Rectal smooth muscle tissue (tissue), 1 donor: Measurements from ENCODE around the gene ATP1A4.

Experiments used
- H3K27ac ChIP-seq: one replicate; pipeline ENCODE4 v1.7.0; 2013; ENCODE audit warnings: low read depth, low read length, inconsistent platforms
- H3K27me3 ChIP-seq: one replicate; pipeline ENCODE4 v1.7.0; 2013; ENCODE audit warnings: low read length; ENCODE audit not compliant: control insufficient read depth, insufficient read depth
- H3K36me3 ChIP-seq: one replicate; pipeline ENCODE4 v1.7.0; 2013; ENCODE audit warnings: low read length; ENCODE audit not compliant: control insufficient read depth, insufficient read depth
- H3K4me1 ChIP-seq: one replicate; pipeline ENCODE4 v1.7.0; 2013; ENCODE audit warnings: low read length; ENCODE audit not compliant: control insufficient read depth, insufficient read depth
- H3K4me3 ChIP-seq: one replicate; pipeline ENCODE4 v1.7.0; 2013; ENCODE audit warnings: low read length
- H3K9ac ChIP-seq: one replicate; pipeline ENCODE4 v1.7.0; 2013; ENCODE audit warnings: low read length

Gene ATP1A4

GRCh38 chr1:160127381-160127780 is 24.0 kb upstream of the ATP1A4 start:
- Histone ChIP-seq H3K36me3 (peaks cover 19% of the 10 kb centered on the region), H3K4me1 (peaks cover 9% of the 10 kb centered on the region), H3K27me3 (no peaks in the 10 kb centered on the region), H3K27ac (no peak overlapping the region), H3K9ac (no peak overlapping the region), H3K4me3 (no peak overlapping the region)

GRCh38 chr1:160127865-160128523 is 23.4 kb upstream of the ATP1A4 start:
- H3K27me3 ChIP-seq, result no peaks in the 10 kb centered on the region
- H3K27ac ChIP-seq, result no peak overlapping the region
- peaks cover 9% of the 10 kb centered on the region for H3K4me1 ChIP-seq
- H3K36me3 ChIP-seq, result peaks cover 19% of the 10 kb centered on the region
- no peak overlapping the region for H3K9ac ChIP-seq
- no peak overlapping the region for H3K4me3 ChIP-seq

- no peaks in the 10 kb centered on the region for H3K27me3 ChIP-seq
- H3K27ac ChIP-seq, result no peak overlapping the region
- H3K9ac ChIP-seq, result no peak overlapping the region
- H3K36me3 ChIP-seq, result peaks cover 19% of the 10 kb centered on the region
- H3K4me3 ChIP-seq, result no peak overlapping the region
- peaks cover 9% of the 10 kb centered on the region for H3K4me1 ChIP-seq
Observed at GRCh38 chr1:160128636-160129035, 22.8 kb upstream of the ATP1A4 start.

- H3K27me3 ChIP-seq, result no peaks in the 10 kb centered on the region
- H3K27ac ChIP-seq, result no peak overlapping the region
- no peak overlapping the region for H3K4me3 ChIP-seq
- H3K9ac ChIP-seq, result no peak overlapping the region
- H3K36me3 ChIP-seq, result peaks cover 19% of the 10 kb centered on the region
- H3K4me1 ChIP-seq, result peaks cover 7% of the 10 kb centered on the region
Observed at GRCh38 chr1:160129046-160129445, 22.4 kb upstream of the ATP1A4 start.

- Histone ChIP-seq H3K27ac (no peak overlapping the region), H3K27me3 (no peaks in the 10 kb centered on the region), H3K4me1 (peaks cover 3% of the 10 kb centered on the region), H3K9ac (no peak overlapping the region), H3K36me3 (peaks cover 19% of the 10 kb centered on the region), H3K4me3 (no peak overlapping the region)
Observed at GRCh38 chr1:160129558-160129957, 21.8 kb upstream of the ATP1A4 start.

- Histone ChIP-seq H3K9ac (no peak overlapping the region), H3K27me3 (no peaks in the 10 kb centered on the region), H3K4me1 (no peaks in the 10 kb centered on the region), H3K36me3 (peaks cover 19% of the 10 kb centered on the region), H3K4me3 (no peak overlapping the region), H3K27ac (no peak overlapping the region)
Observed at GRCh38 chr1:160129966-160130365, 21.4 kb upstream of the ATP1A4 start.

GRCh38 chr1:160130486-160130885 is 20.9 kb upstream of the ATP1A4 start:
- Histone ChIP-seq H3K27me3 (no peaks in the 10 kb centered on the region), H3K9ac (no peak overlapping the region), H3K4me3 (no peak overlapping the region), H3K36me3 (peaks cover 19% of the 10 kb centered on the region), H3K27ac (no peak overlapping the region), H3K4me1 (no peaks in the 10 kb centered on the region)

GRCh38 chr1:160130939-160131338 is 20.5 kb upstream of the ATP1A4 start:
- Histone ChIP-seq H3K9ac (no peak overlapping the region), H3K36me3 (peaks cover 24% of the 10 kb centered on the region)

GRCh38 chr1:160131803-160132565 is 19.4 kb upstream of the ATP1A4 start:
- Histone ChIP-seq H3K4me1 (no peaks in the 10 kb centered on the region), H3K27me3 (no peaks in the 10 kb centered on the region), H3K27ac (peak overlapping the region; percentile 21), H3K36me3 (peaks cover 28% of the 10 kb centered on the region), H3K9ac (no peak overlapping the region), H3K4me3 (no peak overlapping the region)

More at GRCh38 chr1:160130939-160131338, 20.5 kb upstream of the ATP1A4 start:
- H3K4me1 ChIP-seq, result no peaks in the 10 kb centered on the region
- H3K27me3 ChIP-seq, result no peaks in the 10 kb centered on the region
- no peak overlapping the region for H3K4me3 ChIP-seq
- peak overlapping the region; percentile 4 for H3K27ac ChIP-seq

- Histone ChIP-seq H3K36me3 (peaks cover 17% of the 10 kb centered on the region), H3K27me3 (no peaks in the 10 kb centered on the region), H3K4me1 (no peaks in the 10 kb centered on the region), H3K9ac (no peak overlapping the region), H3K27ac (no peak overlapping the region), H3K4me3 (no peak overlapping the region)
Observed at GRCh38 chr1:160133990-160134770, 17.2 kb upstream of the ATP1A4 start.

- H3K4me1 ChIP-seq, result no peaks in the 10 kb centered on the region
- no peak overlapping the region for H3K9ac ChIP-seq
- H3K27me3 ChIP-seq, result no peaks in the 10 kb centered on the region
- no peak overlapping the region for H3K4me3 ChIP-seq
- H3K27ac ChIP-seq, result no peak overlapping the region
- peaks cover 17% of the 10 kb centered on the region for H3K36me3 ChIP-seq
Observed at GRCh38 chr1:160134791-160135572, 16.4 kb upstream of the ATP1A4 start.
